Adipocyte (in vitro differentiated cells): ENCODE measurements around the gene EBF4.
"Not testable (repeated sequence)": the region's sequence is repeated elsewhere in the genome, so short reads cannot be mapped to it uniquely, and the experiment has no call there.

Experiments used
- DNase-seq: peaks from one replicate; pipeline ENCODE4 v3.0.0-alpha.2; 2015; ENCODE audit warnings: low read depth
- H3K27me3 ChIP-seq: replicated peaks from 2 replicates; pipeline ENCODE4 v1.7.0; 2013; ENCODE audit warnings: mild to moderate bottlenecking, low read length, moderate library complexity; ENCODE audit not compliant: control insufficient read depth, insufficient read depth
- H3K36me3 ChIP-seq: 2 replicates; pipeline ENCODE4 v1.7.0; 2013; ENCODE audit warnings: low read length, mild to moderate bottlenecking, moderate library complexity; ENCODE audit not compliant: control insufficient read depth, insufficient read depth, severe bottlenecking
- H3K4me1 ChIP-seq: 2 replicates; pipeline ENCODE4 v1.7.0; 2013; ENCODE audit warnings: mild to moderate bottlenecking, low read length, moderate library complexity; ENCODE audit not compliant: control insufficient read depth, insufficient read depth
- H3K4me3 ChIP-seq: 2 replicates; pipeline ENCODE4 v1.7.0; 2013; ENCODE audit warnings: mild to moderate bottlenecking, low read length, moderate library complexity
- H3K9ac ChIP-seq: 2 replicates; pipeline ENCODE4 v1.7.0; 2013; ENCODE audit warnings: mild to moderate bottlenecking, low read length, moderate library complexity
- H3K9me3 ChIP-seq: 2 replicates; pipeline ENCODE4 v1.7.0; 2013; ENCODE audit warnings: mild to moderate bottlenecking, low read length, moderate library complexity; ENCODE audit not compliant: control insufficient read depth

The EBF4 gene

DNA sequence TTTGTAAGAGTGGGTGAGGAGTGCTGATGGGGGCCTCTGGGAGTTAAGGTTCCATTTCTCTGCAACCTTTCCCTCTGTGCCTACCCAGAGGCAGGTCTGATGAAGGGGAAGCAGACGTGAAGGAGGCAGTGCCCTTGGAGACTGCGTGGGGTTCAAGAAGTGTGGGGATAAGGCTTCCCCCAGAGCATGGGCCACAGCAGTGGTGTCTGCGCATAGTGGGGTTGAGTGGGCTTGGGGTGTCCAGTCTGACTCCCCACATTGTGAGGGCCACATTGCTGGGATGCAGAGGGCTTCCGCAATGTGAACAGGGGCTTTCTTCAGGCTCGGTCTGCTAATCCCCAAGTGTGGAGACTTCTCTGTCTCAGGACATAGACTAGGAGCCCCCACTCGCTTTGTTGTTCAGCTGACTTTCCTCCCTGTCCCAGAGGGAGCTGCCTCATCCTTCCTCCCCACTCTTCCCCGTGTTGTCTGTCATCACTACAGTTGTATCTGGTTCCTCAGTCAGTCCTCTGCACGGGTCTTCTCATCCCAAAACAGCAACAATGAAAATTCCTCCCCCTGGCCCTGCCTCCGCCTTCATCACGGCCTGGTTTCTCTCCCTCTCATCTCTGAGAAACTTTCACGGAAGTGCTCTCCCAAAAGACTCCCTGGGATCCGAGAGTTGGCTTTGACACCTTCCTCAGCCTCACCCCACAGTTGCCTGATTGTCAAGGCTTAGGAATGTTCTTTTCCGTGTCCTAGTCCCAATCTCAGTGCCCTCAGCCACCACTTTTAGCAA is 2.8 kb downstream of the EBF4 start:
- DNase-seq, result no peak
- Histone ChIP-seq H3K4me1 (no peaks in the 10 kb centered on the region), H3K9ac (no peak overlapping the region), H3K27me3 (peaks cover 67% of the 10 kb centered on the region), H3K9me3 (no peaks in the 10 kb centered on the region), H3K36me3 (no peaks in the 10 kb centered on the region), H3K4me3 (no peak overlapping the region)

DNA sequence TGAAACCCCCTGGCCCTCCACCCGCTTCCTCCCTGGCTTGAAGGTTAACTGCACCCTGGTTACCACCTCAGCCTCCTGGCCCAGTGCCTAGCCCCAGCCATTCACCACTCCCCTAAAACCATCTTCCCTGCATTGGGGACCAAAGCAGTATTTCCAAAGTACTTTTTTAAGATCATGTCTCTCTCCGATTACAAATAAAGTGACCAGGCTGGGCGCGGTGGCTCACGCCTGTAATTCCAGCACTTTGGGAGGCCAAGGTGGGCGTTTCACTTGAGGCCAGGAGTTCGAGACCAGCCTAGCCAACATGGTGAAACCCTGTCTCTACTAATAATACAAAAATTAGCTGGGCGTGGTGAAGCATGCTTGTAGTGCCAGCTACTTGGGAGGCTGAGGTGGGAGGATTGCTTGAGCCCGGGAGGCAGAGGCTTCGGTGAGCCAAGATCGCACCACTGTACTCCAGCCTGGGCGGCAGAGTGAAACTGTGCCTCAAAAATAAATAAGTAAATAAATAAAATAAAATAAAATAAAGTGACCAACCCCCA is 3.5 kb downstream of the EBF4 start:
- H3K27me3 ChIP-seq, result peaks cover 73% of the 10 kb centered on the region
- H3K9ac ChIP-seq, H3K4me3 ChIP-seq, DNase-seq, H3K4me1 ChIP-seq, H3K9me3 ChIP-seq, H3K36me3 ChIP-seq: not testable (repeated sequence)

DNA sequence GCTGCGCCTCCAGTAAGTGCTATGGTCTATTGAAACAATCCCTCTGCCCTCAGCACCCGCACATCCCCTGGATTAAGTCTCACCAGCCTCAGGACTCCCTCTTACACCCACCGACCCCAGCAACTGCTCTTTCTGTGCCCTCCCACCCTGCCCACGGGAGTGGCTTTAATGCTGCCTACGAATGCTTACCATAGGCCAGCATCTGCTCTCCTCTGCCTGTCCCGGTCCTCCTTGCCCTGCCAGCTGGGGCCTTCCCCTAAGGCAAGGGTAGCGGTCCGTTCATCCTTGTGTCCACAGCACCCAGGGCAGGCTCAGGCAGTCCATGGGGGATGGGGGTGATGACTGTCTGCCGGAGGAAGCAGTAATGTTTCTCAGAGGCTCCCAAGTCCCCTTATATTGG is 4.1 kb downstream of the EBF4 start:
- H3K4me1 ChIP-seq, result no peaks in the 10 kb centered on the region
- H3K36me3 ChIP-seq, result no peaks in the 10 kb centered on the region
- H3K9ac ChIP-seq, result no peak overlapping the region
- no peak for DNase-seq
- no peaks in the 10 kb centered on the region for H3K9me3 ChIP-seq
- H3K4me3 ChIP-seq, result no peak overlapping the region
- H3K27me3 ChIP-seq, result peaks cover 76% of the 10 kb centered on the region

DNA sequence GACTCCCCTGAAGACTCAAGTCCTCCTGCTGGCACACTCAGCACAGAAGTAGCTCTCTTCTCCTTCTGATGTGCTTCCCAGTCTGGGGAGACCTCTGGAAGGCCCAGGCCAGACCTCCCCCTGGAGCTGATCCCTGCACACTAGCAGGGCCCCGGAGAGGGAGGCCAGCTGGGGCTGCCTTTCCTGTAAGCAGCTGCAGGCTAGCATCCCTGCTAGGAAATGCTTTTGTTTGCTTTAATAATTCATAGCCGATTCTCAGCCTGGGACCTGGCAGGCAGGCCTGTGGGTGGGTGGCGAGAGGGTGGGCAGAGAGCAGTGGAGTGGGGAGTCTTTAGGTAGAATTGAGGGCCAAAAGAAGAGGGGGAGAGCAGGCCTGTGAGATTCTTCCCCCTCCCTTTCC is 5.2 kb downstream of the EBF4 start:
- Histone ChIP-seq H3K27me3 (peaks cover 79% of the 10 kb centered on the region), H3K36me3 (no peaks in the 10 kb centered on the region), H3K4me1 (no peaks in the 10 kb centered on the region), H3K9me3 (no peaks in the 10 kb centered on the region), H3K4me3 (no peak overlapping the region), H3K9ac (no peak overlapping the region)
- no peak for DNase-seq

DNA sequence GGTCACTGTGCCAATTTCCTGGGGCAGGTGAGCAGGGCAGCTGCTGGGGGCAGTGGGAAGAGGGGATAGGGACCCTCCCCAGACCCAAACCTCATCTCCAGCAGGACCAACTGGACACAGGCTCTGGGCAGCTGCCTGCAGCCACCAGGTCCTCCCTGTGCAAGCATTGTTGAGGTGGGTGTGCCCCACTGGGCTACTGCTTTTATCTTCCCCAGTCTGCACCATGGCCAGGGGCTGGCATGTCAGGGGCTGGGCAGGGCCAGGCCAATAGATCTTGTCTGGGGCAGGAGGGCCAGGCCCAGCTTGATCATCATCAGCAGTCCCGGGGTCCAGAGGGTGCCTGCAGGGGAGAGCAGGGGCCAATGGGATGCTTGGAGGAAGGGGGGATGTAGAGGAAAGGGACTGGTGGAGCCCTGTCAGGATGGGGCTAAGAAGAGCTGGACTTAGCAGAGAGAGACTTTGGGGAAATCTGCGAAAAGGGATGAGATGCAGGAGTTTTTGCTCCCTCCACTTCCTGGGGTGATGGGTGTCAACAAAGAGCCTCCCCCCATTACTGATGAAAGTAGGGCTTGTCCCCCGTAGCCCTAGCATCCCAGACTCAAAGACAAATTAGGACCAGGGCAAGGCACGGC is 5.7 kb downstream of the EBF4 start:
- peaks cover 81% of the 10 kb centered on the region for H3K27me3 ChIP-seq

DNA sequence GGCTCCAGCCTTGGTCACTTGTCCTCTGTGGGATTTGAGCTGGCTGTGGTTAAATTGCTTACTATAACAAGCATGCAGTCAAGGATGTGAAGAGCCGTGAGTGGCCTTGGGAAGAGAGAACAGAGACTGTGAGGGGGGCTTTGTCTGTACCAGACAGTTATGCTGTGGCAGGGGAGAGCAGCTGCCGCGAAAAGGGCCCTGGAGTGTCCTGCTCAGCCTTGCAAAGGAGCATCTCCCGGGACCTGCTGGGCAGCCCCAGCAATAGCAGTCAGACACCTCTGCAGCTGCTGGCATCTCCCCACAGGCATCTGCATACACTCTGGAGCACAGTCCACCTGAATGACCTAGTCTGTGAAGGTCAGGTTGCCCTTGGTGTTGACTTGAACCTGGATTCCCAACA is 6.3 kb downstream of the EBF4 start:
- Histone ChIP-seq H3K4me1 (no peaks in the 10 kb centered on the region), H3K4me3 (no peak overlapping the region), H3K9me3 (no peaks in the 10 kb centered on the region), H3K9ac (no peak overlapping the region), H3K36me3 (no peaks in the 10 kb centered on the region), H3K27me3 (peaks cover 83% of the 10 kb centered on the region)
- DNase-seq, result no peak

More for the DNA sequence above, 5.7 kb downstream of the EBF4 start:
- H3K4me3 ChIP-seq, result no peak overlapping the region
- no peaks in the 10 kb centered on the region for H3K36me3 ChIP-seq
- no peaks in the 10 kb centered on the region for H3K9me3 ChIP-seq
- no peaks in the 10 kb centered on the region for H3K4me1 ChIP-seq
- no peak for DNase-seq
- no peak overlapping the region for H3K9ac ChIP-seq

DNA sequence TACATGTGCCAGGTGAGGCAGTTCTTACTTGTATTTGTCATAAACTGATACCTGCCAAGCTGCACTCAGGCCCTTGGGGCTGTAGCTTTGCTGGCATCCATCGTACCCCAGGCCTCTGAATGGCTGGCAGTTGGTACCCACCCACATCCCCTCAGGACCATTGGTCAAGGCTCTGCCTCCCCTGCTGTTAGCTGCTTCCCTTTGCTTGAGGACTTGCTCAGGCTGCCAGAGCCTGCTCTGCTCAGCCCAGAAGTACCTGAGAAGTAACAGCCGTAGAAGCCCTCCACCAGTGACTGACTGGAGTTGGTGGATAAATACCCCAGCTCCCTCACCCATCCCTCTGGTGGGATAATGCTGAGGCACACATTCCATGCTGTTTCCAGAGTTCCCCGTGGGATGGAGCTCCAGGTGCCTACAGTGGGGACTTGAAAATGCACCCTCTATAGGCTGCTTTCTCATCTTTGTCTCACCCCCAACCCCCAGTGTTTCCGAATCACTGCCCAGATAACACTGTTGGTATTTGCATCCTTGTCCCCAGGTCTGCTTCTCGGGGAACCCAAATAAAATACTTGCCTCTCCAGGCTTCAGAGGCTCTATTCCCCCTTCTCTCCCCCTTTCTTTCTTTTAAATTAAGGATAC is 7.3 kb downstream of the EBF4 start:
- no peaks in the 10 kb centered on the region for H3K36me3 ChIP-seq
- H3K9me3 ChIP-seq, result no peaks in the 10 kb centered on the region
- H3K27me3 ChIP-seq, result peaks cover 79% of the 10 kb centered on the region
- no peak overlapping the region for H3K4me3 ChIP-seq
- H3K4me1 ChIP-seq, result no peaks in the 10 kb centered on the region
- H3K9ac ChIP-seq, result no peak overlapping the region
- DNase-seq, result no peak

DNA sequence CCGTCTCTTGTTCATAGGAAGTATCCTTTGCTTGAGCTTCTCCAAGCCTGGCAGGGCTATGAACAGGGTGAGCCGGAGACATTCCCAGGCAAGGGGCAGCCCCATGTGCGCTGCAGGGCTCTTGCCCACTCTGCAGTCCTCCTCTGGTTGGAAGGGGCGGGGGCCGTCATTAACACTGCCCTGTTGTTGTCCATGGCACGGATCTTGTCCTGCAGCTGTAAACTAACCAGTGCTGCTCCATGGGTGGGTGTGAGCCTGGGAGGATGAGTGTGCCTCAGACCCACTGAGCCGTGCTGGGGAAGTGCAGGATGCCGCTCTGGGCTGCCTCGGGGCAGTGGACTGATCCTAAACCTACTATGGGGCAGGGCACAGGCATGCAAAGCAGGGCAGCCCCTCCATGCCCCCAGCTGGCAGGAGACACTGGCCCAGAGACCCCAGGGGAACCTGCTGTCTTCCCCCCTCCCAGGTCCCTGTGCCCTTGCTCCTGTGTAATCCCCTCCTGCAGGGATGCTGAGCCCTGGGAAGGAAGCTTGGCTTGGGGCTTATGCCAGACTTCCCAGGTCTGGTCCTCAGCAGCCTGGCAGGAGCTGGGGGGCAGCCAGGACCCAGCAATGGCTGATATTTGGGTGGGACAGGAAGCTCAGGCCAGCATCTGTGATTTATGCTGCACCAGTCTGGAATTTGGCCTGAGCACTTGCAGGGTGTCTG is 8.5 kb downstream of the EBF4 start:
- Histone ChIP-seq H3K4me1 (no peaks in the 10 kb centered on the region), H3K27me3 (peaks cover 78% of the 10 kb centered on the region), H3K4me3 (no peak overlapping the region), H3K9me3 (no peaks in the 10 kb centered on the region), H3K9ac (no peak overlapping the region), H3K36me3 (no peaks in the 10 kb centered on the region)
- DNase-seq, result no peak

DNA sequence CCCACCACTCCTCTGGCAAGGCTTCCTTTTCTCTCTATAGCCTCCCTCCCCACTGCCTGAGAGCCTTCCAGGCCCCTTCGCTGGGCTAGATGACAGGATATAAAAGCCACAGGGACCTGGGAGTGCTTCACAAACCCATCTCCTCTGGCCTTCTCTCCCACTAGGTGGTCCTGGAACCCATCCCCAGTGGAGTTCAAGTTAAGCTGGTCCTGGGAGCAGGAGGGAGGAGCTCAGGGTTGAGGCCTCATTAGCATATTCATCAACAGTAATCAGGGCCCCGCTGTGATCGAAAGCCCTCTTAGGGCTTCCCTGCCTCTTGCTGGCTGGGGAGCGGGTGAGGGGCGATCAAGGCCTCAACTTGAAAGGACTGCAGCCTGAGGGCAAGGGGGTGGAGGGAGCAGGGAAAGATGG is 9.1 kb downstream of the EBF4 start:
- H3K36me3 ChIP-seq, result no peaks in the 10 kb centered on the region
- no peak overlapping the region for H3K9ac ChIP-seq
- H3K4me3 ChIP-seq, result no peak overlapping the region
- no peaks in the 10 kb centered on the region for H3K4me1 ChIP-seq
- no peaks in the 10 kb centered on the region for H3K9me3 ChIP-seq
- DNase-seq, result no peak
- peaks cover 81% of the 10 kb centered on the region for H3K27me3 ChIP-seq

DNA sequence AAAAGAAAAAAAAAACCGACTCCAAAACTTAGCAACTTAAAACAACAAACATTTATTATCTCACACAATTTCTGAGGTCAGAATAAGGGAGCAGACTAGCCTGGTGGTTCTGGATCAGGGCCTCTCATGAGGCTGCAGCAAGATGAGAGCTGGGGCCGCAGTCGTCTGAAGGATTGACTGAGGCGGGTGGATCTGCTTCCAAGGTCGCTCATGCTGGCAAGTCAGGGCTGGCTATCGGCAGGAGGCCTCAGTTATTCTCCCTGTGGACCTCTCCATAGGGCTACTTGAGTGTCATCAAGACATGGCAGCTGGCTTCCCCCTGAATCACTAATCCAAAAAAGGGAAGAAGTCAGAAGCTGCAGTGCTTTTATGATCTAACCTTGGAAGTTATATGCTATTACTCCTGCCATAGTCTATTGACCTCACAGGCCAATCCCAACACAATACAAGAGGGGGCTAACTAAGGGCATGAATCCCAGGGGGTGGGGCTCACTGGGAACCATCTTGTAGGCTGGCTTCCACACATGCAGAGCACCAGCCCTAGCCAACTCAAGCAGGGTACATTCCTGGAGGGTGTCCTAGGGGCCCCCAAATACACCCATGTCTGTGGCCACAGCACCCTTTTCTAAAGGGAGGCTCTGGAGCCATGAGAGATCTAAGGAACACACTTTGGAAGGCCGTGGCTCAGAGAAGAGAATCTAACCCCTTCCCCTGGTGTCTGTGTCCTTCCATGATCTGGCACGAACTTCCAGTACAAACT is 11.3 kb downstream of the EBF4 start:
- Histone ChIP-seq H3K9ac (no peak overlapping the region), H3K27me3 (peaks cover 78% of the 10 kb centered on the region), H3K4me1 (no peaks in the 10 kb centered on the region), H3K9me3 (no peaks in the 10 kb centered on the region), H3K36me3 (no peaks in the 10 kb centered on the region), H3K4me3 (no peak overlapping the region)
- no peak for DNase-seq
